SK-N-SH (cell line): ENCODE measurements around the gene CBR1. TPM values are rescaled to one million over a fixed set of nuclear protein-coding genes. Genes with fewer than 3 reads are reported as not detected.

Source experiments
- CTCF ChIA-PET: fragments of 300-600, 350-600 bp; formaldehyde crosslinking; extraction: SDS; loops from one replicate; lab custom pipeline; 2021; lab: Yijun Ruan, JAX
- POLR2A ChIA-PET: fragments of 350-600 bp; sonication (Branson Sonifier 250); formaldehyde crosslinking; extraction: SDS; loops from one replicate; lab custom pipeline; 2020; ENCODE audit warnings: antibody characterized with exemption, inconsistent platforms; lab: Yijun Ruan, JAX
- DNase-seq: peaks from one replicate; pipeline ENCODE4 v3.0.0; 2012
- H2AFZ ChIP-seq: fragments of 200-600 bp; sonication (generic); 2 replicates; pipeline ENCODE4 v1.8.1; 2016; ENCODE audit warnings: antibody characterized with exemption, mild to moderate bottlenecking, low read depth
- H3F3A ChIP-seq: fragments of 200-600 bp; sonication (generic); replicated peaks from 2 replicates; pipeline ENCODE3; 2016; ENCODE audit warnings: antibody characterized with exemption, mild to moderate bottlenecking; ENCODE audit not compliant: insufficient read depth
- H3K27ac ChIP-seq, 2 experiments: fragments of 200-500 bp in 1 of 2; fragments of 200-600 bp in 1 of 2; sonication (Bioruptor generic) in 1 of 2; sonication (generic), shearing (Covaris generic) in 1 of 2; 2 replicates each; pipeline versions ENCODE4 v1.5.1 to v1.6.1; 2014 to 2016; ENCODE audit warnings: low read depth in 2 of 2, inconsistent platforms in 1 of 2, low read length in 1 of 2, mild to moderate bottlenecking in 1 of 2, mixed read lengths in 1 of 2
- H3K27me3 ChIP-seq: fragments of 200-600 bp; sonication (generic), shearing (Covaris generic); 2 replicates; pipeline ENCODE4 v1.6.1; 2016; ENCODE audit warnings: mixed run types; ENCODE audit not compliant: insufficient read depth
- H3K36me3 ChIP-seq, 2 experiments: fragments of 200-500 bp in 1 of 2; fragments of 200-600 bp in 1 of 2; sonication (Bioruptor generic) in 1 of 2; sonication (generic) in 1 of 2; replicated peaks in 1 of 2; 2 replicates each; pipeline versions ENCODE3 to v1.5.1; 2014 to 2016; ENCODE audit warnings: low read length in 1 of 2, mild to moderate bottlenecking in 1 of 2; ENCODE audit not compliant: insufficient read depth in 2 of 2, control insufficient read depth in 1 of 2
- H3K4me1 ChIP-seq, 2 experiments: fragments of 200-500 bp in 1 of 2; fragments of 200-600 bp in 1 of 2; sonication (Bioruptor generic) in 1 of 2; sonication (generic), shearing (Covaris generic) in 1 of 2; 2 replicates each; pipeline versions ENCODE4 v1.5.1 to v1.6.1; 2014 to 2016; ENCODE audit warnings: low read depth in 1 of 2, low read length in 1 of 2, mixed run types in 1 of 2; ENCODE audit not compliant: insufficient read depth in 2 of 2, control insufficient read depth in 1 of 2
- H3K4me2 ChIP-seq: fragments of 200-600 bp; sonication (generic), shearing (Covaris generic); 2 replicates; pipeline ENCODE4 v1.6.1; 2017; ENCODE audit warnings: mixed run types
- H3K4me3 ChIP-seq, 2 experiments: fragments of 200-500 bp in 1 of 2; fragments of 200-600 bp in 1 of 2; sonication (Bioruptor generic) in 1 of 2; sonication (generic), shearing (Covaris generic) in 1 of 2; 2 replicates each; pipeline versions ENCODE4 v1.5.1 to v1.8.1; 2014 to 2016; ENCODE audit warnings: low read depth in 2 of 2, inconsistent platforms in 1 of 2, low read length in 1 of 2, mild to moderate bottlenecking in 1 of 2, mixed read lengths in 1 of 2, moderate library complexity in 1 of 2
- H3K79me2 ChIP-seq: fragments of 200-600 bp; sonication (generic); 2 replicates; pipeline ENCODE4 v1.8.1; 2017; ENCODE audit warnings: mild to moderate bottlenecking; ENCODE audit not compliant: insufficient read depth
- H3K9ac ChIP-seq: fragments of 200-600 bp; sonication (generic); 2 replicates; pipeline ENCODE4 v1.6.1; 2017; ENCODE audit warnings: mixed run types
- H3K9me2 ChIP-seq: fragments of 200-600 bp; sonication (generic); 2 replicates; pipeline ENCODE4 v1.6.1; 2017; ENCODE audit warnings: mixed run types
- H3K9me3 ChIP-seq: fragments of 200-600 bp; sonication (generic); 2 replicates; pipeline ENCODE4 v1.6.1; 2017; ENCODE audit warnings: mixed run types, mild to moderate bottlenecking, moderate library complexity
- H4K20me1 ChIP-seq: fragments of 200-600 bp; sonication (generic); 2 replicates; pipeline ENCODE4 v1.6.1; 2017; ENCODE audit warnings: mild to moderate bottlenecking, mixed run types; ENCODE audit not compliant: insufficient read depth
- FOSL2 ChIP-seq: IDR thresholded peaks from 2 replicates; pipeline ENCODE4 v1.4.0; 2012; ENCODE audit warnings: low read depth, mild to moderate bottlenecking, moderate library complexity, borderline replicate concordance
- FOXJ3 ChIP-seq: sonication (generic); formaldehyde crosslinking; IDR thresholded peaks from 2 replicates; pipeline ENCODE4 v1.5.1; 2020; ENCODE audit warnings: mild to moderate bottlenecking, missing genetic modification reagents
- JUND ChIP-seq: IDR thresholded peaks from 2 replicates; pipeline ENCODE4 v1.4.0; 2012
- MEF2A ChIP-seq: IDR thresholded peaks from 2 replicates; pipeline ENCODE4 v1.4.0; 2012; ENCODE audit warnings: low read depth, borderline replicate concordance
- MXI1 ChIP-seq: IDR thresholded peaks from 2 replicates; pipeline ENCODE4 v1.6.1; 2012; ENCODE audit warnings: mild to moderate bottlenecking, low read depth, low read length, improper control_type of control experiment
- NRF1 ChIP-seq: IDR thresholded peaks from 2 replicates; pipeline ENCODE4 v1.6.1; 2012; ENCODE audit warnings: low read depth, mild to moderate bottlenecking, low read length
- POLR2AphosphoS5 ChIP-seq: IDR thresholded peaks from 2 replicates; pipeline ENCODE4 v1.6.1; 2012; ENCODE audit warnings: low read depth, low read length
- RAD21 ChIP-seq: IDR thresholded peaks from 2 replicates; pipeline ENCODE4 v1.6.1; 2012; ENCODE audit warnings: mild to moderate bottlenecking, low read length
- RFX5 ChIP-seq: IDR thresholded peaks from 2 replicates; pipeline ENCODE4 v1.6.1; 2012; ENCODE audit warnings: mild to moderate bottlenecking, improper control_type of control experiment, low read length
- RXRA ChIP-seq: IDR thresholded peaks from 2 replicates; pipeline ENCODE4 v1.4.0; 2012; ENCODE audit warnings: low read depth, mild to moderate bottlenecking, borderline replicate concordance
- TAF1 ChIP-seq: IDR thresholded peaks from 2 replicates; pipeline ENCODE4 v1.6.1; 2012; ENCODE audit warnings: low read depth, mild to moderate bottlenecking, low read length, moderate library complexity, borderline replicate concordance
- TCF12 ChIP-seq: IDR thresholded peaks from 2 replicates; pipeline ENCODE4 v1.4.0; 2012
- WGBS: methylation state at CpG from one replicate; pipeline ENCODE4 v1.1.6; 2017; ENCODE audit warnings: low lambda C conversion rate; 5-methylcytosine and 5-hydroxymethylcytosine counted together
- polyA plus RNA-seq, 3 experiments: library from polyadenylated mRNA; depleted of rRNA; stranded (reverse); fragments of >200 nt; gene quantifications; 2 replicates each; pipeline ENCODE4 v1.2.3, GENCODE V29; 2012
- TF ChIP-seq, protein P1 (sequence below): IDR thresholded peaks from 2 replicates; pipeline ENCODE4 v1.4.0; 2012; ENCODE audit warnings: low read depth
- TF ChIP-seq, protein P2 (sequence below): IDR thresholded peaks from 2 replicates; pipeline ENCODE4 v1.4.0; 2012; ENCODE audit warnings: low read depth, borderline replicate concordance
- TF ChIP-seq, protein P3 (sequence below): fragments of 150-350 bp; IDR thresholded peaks from 2 replicates; pipeline ENCODE4 v1.6.1; 2017; ENCODE audit warnings: antibody characterized with exemption, low read length, low read depth, borderline replicate concordance
- TF ChIP-seq, protein P4 (sequence below): fragments of 150-350 bp; IDR thresholded peaks from 2 replicates; pipeline ENCODE4 v1.6.1; 2016; ENCODE audit warnings: mild to moderate bottlenecking, low read depth, low read length
- TF ChIP-seq, protein P5 (sequence below): IDR thresholded peaks from 2 replicates; pipeline ENCODE4; 2012

CBR1 gene
- polyA plus RNA-seq, 1 of the 3 experiments (the other 2 are of a cell fraction) = 136 TPM

DNA sequence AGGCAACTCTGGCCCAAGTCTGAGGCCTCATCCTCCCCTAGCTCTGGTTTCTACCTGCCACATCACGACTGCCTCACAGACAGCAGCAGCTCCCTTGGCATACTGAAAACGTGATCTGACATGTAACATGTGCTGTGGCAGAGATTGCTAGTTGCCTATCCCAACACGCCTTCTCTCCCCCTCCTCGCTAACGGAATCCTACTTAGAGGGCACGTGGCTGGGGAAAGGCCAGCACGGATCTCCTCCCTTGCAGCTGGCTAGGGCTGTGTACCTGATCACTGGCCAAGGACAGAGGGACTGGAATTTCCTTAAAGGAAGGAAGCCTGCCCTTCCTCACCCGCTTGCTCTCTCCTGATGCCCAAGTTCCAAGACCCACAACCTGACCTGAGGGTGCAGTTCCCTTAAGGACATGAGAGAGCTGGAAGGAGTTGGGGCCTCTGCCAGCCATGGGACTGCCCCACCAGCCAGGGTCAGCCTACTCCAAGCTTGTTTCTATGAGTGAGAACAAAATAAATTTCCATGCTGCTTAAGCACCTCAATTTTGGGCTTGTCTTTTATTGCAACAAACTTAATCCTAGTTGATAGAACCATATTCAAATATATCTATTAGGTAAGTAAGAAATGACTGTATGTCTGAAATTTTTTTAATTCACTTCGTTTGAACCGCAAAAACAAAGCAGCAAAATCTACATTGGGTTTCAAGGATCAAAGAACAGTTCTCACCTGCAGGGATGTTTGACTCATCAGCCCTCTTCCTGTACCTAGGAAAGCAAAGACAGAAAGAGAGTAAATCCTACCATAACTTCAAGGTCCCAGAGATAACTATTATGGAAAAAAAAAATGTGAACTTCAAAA, 16.7 kb upstream of the CBR1 start:
- peaks cover 8% of the 10 kb centered on the region for H3K79me2 ChIP-seq
- H3K36me3 ChIP-seq = peaks cover 75 to 82% of the 10 kb centered on the region in 2 experiments
- H3K9ac ChIP-seq = no peak overlapping the region
- 97% methylated on average over 9 of the region's 10 CpGs for WGBS
- no peaks in the 10 kb centered on the region; a peak in 1 of 4 replicates for H3K4me1 ChIP-seq
- H3K9me3 ChIP-seq = no peaks in the 10 kb centered on the region
- peaks cover 3% of the 10 kb centered on the region for H3F3A ChIP-seq
- no peak overlapping the region for H3K4me3 ChIP-seq
- no peak overlapping the region for H3K4me2 ChIP-seq
- CTCF ChIA-PET = interaction anchor here (0.9 kb wide), 1 partner anchor 17 kb away, joined by 3 read pairs; no protein-coding TSS in a partner anchor
- H3K27me3 ChIP-seq = no peaks in the 10 kb centered on the region
- H3K27ac ChIP-seq = no peak overlapping the region
- no peaks in the 10 kb centered on the region for H4K20me1 ChIP-seq
- POLR2A ChIA-PET = interaction anchor here (1.1 kb wide), 1 partner anchor 11 kb away, joined by 4 read pairs; no protein-coding TSS in a partner anchor
- DNase-seq = no peak
- H3K9me2 ChIP-seq = no peaks in the 10 kb centered on the region
- TF ChIP-seq TCF12 (no peak), RFX5 (no peak), FOXJ3 (no peak), RXRA (no peak), FOSL2 (no peak), MXI1 (no peak), NRF1 (no peak), POLR2AphosphoS5 (no peak), MEF2A (no peak), JUND (no peak), RAD21 (no peak), TAF1 (no peak)
- TF ChIP-seq, protein P1, sequence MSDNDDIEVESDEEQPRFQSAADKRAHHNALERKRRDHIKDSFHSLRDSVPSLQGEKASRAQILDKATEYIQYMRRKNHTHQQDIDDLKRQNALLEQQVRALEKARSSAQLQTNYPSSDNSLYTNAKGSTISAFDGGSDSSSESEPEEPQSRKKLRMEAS = no peak
- TF ChIP-seq, protein P2, sequence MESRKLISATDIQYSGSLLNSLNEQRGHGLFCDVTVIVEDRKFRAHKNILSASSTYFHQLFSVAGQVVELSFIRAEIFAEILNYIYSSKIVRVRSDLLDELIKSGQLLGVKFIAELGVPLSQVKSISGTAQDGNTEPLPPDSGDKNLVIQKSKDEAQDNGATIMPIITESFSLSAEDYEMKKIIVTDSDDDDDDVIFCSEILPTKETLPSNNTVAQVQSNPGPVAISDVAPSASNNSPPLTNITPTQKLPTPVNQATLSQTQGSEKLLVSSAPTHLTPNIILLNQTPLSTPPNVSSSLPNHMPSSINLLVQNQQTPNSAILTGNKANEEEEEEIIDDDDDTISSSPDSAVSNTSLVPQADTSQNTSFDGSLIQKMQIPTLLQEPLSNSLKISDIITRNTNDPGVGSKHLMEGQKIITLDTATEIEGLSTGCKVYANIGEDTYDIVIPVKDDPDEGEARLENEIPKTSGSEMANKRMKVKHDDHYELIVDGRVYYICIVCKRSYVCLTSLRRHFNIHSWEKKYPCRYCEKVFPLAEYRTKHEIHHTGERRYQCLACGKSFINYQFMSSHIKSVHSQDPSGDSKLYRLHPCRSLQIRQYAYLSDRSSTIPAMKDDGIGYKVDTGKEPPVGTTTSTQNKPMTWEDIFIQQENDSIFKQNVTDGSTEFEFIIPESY = no peak
- TF ChIP-seq, protein P3, sequence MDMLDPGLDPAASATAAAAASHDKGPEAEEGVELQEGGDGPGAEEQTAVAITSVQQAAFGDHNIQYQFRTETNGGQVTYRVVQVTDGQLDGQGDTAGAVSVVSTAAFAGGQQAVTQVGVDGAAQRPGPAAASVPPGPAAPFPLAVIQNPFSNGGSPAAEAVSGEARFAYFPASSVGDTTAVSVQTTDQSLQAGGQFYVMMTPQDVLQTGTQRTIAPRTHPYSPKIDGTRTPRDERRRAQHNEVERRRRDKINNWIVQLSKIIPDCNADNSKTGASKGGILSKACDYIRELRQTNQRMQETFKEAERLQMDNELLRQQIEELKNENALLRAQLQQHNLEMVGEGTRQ = no peak
- TF ChIP-seq, protein P4, sequence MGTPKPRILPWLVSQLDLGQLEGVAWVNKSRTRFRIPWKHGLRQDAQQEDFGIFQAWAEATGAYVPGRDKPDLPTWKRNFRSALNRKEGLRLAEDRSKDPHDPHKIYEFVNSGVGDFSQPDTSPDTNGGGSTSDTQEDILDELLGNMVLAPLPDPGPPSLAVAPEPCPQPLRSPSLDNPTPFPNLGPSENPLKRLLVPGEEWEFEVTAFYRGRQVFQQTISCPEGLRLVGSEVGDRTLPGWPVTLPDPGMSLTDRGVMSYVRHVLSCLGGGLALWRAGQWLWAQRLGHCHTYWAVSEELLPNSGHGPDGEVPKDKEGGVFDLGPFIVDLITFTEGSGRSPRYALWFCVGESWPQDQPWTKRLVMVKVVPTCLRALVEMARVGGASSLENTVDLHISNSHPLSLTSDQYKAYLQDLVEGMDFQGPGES = no peak
- TF ChIP-seq, protein P5, sequence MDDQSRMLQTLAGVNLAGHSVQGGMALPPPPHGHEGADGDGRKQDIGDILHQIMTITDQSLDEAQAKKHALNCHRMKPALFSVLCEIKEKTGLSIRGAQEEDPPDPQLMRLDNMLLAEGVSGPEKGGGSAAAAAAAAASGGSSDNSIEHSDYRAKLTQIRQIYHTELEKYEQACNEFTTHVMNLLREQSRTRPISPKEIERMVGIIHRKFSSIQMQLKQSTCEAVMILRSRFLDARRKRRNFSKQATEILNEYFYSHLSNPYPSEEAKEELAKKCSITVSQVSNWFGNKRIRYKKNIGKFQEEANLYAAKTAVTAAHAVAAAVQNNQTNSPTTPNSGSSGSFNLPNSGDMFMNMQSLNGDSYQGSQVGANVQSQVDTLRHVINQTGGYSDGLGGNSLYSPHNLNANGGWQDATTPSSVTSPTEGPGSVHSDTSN = no peak
- H2AFZ ChIP-seq = no peak overlapping the region
